GM21529 (cell line): ENCODE data around the gene LYPLA2.

Source experiments
- ATAC-seq: cut with Tn5 transposase; IDR thresholded peaks from one replicate; pipeline ENCODE4 v1.9.1; 2021; ENCODE audit not compliant: unreplicated experiment

LYPLA2 gene

GRCh38 chr1:23790696-23791515, at the start of gene LYPLA2:
Gene LYPLA2 (plus strand): TSS chr1:23791145. CDS start chr1:23792683, 1,538 bp downstream.
- ATAC-seq, result peak; percentile 74

- no peak for ATAC-seq
Observed at GRCh38 chr1:23741609-23742008, 49.3 kb upstream of the LYPLA2 start.

GRCh38 chr1:23742670-23743286, 48.2 kb upstream of the LYPLA2 start:
- peak; percentile 27 for ATAC-seq

DNA sequence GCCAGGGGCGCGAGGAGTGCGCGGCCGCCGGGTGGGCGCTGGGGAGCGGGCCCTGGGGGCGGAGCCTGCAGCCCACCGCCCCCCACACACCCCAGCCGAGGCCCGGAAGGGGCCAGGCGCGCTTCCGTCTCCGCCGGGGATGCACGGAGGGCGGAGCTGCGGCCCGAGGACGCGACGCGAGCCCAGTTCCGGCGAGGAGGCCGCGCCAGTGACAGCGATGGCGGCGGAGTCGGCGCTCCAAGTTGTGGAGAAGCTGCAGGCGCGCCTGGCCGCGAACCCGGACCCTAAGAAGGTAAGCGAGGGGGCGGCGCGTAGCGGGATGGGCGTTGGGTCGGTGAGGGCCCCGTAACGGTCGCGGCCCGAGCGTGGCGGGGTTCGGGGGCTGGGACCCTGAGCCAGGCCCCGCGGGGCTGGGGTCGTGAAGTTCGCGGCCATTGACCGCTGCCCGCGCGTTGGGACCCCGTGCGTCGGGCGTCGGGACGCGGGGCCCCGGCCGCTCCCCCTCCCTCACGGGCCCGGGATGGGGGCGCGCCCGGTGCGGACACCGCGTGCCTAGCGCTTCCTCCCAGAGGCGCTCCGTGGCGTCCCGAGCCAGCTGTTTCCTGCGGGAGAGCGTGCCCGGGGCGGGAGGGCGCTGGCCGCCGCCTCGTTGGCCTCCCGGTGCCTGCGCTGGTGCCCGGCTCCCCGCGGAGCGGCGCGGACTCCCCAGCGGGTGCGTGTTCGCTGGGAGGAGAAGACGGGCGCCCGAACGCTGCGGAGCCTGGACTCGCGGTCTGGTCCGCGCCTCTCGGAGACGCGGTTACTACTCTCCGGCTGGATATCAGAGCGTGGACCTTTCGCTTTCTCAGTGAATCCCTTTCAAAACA, 47.4 kb upstream of the LYPLA2 start, which contains the start of gene ELOA:
Gene ELOA (plus strand): TSS at position 185 of the 866 bp plus-strand sequence. CDS start 33 bp downstream, at position 218.
- peak; percentile 70 for ATAC-seq

DNA sequence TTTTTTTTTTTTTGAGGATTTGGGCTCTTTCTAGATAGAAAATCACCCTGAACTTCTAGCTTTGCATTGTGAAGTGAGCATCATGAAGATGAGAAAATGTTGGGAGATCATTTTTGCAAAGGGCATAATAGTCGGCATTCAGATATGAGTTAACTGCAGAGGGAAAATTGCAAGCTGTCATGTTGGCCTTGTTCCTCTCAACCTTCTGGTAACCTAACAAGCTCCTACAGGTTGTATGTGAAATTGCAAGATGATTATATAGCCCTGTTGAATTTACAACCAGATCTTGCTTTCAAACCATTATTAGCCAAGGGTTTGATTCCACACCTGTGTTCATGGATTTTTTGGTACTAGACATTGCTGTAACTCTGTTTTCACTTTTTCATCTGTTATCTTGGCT, 45.4 kb upstream of the LYPLA2 start:
- ATAC-seq, result no peak

- no peak for ATAC-seq
Observed at GRCh38 chr1:23748016-23748415, 42.9 kb upstream of the LYPLA2 start.

DNA sequence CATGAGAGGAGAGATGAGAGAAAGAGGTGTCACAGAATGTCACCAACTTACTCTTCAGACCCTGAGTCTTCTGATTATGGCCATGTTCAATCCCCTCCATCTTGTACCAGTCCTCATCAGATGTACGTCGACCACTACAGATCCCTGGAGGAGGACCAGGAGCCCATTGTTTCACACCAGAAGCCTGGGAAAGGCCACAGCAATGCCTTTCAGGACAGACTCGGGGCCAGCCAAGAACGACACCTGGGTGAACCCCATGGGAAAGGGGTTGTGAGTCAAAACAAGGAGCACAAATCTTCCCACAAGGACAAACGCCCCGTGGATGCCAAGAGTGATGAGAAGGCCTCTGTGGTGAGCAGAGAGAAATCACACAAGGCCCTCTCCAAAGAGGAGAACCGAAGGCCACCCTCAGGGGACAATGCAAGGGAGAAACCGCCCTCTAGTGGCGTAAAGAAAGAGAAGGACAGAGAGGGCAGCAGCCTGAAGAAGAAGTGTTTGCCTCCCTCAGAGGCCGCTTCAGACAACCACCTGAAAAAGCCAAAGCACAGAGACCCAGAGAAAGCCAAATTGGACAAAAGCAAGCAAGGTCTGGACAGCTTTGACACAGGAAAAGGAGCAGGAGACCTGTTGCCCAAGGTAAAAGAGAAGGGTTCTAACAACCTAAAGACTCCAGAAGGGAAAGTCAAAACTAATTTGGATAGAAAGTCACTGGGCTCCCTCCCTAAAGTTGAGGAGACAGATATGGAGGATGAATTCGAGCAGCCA, 39.7 kb upstream of the LYPLA2 start:
- no peak for ATAC-seq

DNA sequence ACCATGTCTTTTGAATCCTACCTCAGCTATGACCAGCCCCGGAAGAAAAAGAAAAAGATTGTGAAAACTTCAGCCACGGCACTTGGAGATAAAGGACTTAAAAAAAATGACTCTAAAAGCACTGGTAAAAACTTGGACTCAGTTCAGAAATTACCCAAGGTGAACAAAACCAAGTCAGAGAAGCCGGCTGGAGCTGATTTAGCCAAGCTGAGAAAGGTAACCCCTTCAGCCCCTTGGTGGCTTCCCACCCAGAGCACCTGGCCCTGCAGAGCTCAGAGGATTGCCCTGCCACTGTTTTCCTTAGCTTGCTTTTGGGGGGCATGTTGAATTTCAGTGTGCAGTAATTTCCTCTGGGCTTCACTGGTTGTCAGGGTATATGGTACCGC, 39.1 kb upstream of the LYPLA2 start:
- ATAC-seq, result no peak

GRCh38 chr1:23752909-23753308, 38.0 kb upstream of the LYPLA2 start:
- ATAC-seq, result no peak

DNA sequence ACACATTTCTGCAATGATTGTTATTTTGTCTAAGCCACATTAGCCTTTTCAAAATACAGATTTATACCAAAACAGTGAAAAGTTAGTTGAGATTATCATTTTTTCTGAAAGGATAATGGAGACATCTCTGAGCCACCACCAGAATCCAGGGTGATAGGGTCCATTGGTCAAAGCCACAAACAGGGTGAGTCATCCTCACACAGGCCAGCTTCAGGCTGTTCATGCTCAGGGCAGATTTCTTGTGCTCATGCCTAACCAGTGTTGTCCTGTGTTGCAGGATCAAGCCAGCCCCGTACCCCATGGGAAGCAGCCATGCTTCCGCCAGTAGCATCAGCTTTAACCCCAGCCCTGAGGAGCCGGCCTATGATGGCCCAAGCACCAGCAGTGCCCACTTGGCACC, 34.3 kb upstream of the LYPLA2 start:
- ATAC-seq, result no peak

DNA sequence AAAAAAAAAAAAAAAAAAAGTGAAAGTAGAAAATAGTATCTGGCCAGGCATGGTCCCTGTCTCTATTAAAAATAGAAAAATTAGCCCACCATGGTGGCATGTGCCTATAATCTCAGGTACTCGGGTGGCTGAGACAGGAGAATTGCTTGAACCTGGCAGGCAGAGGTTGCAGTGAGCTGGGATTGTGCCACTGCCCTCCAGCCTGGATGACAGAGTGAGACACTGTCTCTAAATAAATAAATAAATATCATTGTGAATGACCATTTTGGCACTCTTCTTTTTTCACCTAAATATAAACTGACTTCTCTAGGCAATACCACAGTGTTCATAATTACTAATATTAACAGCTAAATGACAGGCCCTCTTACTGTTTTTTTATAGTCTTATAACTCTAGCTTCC, 33.1 kb upstream of the LYPLA2 start:
- no peak for ATAC-seq

DNA sequence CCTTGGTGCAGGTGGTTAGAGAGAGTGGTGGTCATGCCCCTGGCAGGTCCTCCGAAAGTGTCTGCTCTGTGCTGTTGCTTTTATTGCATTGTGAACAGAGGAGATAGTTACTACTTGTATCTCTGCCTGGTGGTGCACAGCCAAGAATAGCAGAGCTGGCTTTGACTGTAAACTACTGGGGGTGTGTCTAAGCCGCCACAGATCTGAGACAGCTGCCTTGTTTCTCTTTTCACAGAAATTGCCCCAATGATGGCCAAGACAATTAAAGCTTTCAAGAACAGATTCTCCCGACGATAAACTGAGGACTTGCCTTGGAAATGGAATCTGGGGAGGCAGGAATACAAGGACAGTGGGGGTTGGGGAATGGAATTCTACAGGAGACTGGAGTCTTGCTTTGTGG, 31.7 kb upstream of the LYPLA2 start:
- ATAC-seq, result no peak

- no peak for ATAC-seq
Observed at GRCh38 chr1:23763041-23763577, 27.8 kb upstream of the LYPLA2 start.

DNA sequence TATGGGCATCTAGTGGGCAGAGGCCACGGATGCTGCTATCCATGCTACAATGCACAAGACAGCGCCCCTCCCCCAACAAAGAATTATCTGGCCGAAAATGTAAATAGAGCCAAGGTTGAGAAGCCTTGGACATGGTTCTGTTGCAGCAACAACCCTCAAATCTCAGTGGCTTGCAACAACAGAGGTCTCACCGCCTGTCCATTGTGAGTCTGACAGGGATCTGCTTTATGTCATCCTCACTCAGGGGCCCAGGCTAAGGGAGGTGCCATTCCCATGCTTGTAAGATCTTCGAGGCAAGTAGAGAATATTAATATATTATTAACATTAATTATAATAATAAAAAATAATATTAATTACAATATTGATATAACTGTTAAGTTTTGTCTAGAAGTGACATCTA, 22.2 kb upstream of the LYPLA2 start:
- ATAC-seq, result no peak

- ATAC-seq, result peak; percentile 63
Observed at GRCh38 chr1:23772049-23772853, 18.7 kb upstream of the LYPLA2 start.

DNA sequence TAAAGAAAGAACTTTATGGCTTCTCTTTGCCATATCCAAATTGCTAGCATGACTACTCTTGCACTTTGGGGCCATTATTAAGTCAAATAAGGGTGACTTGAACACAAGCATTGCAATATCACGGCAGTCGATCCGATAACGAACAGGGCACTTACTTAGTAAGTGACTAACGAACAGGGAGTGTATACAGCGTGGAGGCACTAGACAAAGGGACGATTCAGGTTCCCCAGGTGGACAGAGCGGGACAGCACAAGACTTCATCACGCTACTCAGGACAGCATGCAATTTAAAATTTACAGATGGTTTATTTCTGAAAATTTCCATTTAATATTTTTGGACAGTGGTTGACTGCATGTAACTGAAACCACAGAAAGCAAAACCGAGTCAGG, 18.1 kb upstream of the LYPLA2 start:
- no peak for ATAC-seq

DNA sequence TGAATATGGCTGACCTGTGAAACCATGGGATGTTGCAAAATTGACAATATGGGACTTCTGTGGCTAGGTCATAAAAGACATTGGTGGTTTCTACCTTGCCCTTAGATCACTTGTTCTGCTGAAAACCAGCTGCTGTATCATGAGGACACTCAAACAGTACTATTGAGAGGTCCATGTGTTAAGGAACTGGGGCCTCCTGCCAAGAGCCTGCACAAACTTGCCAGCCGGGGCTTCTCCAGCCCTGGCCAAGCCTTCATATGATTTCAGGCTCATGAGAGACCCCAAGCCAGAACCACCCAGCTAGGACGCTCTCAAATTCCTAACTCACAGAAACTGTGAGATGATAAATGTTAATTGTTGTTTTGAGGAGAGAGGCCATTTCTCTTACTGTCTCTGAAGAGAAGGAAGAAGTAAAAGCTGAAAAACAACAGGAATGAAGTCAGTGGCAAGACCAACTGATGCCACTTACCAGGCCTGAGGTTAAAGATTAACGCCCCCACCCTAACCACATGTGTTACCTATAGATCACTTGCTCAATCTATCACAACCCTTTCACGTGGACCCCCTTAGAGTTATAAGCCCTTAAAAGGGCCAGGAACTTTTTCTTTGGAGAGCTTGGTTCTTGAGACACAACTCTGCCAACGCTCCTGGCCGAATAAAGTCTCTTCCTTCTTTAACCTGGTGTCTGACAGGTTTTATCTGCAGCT, 16.6 kb upstream of the LYPLA2 start:
- ATAC-seq, result no peak

DNA sequence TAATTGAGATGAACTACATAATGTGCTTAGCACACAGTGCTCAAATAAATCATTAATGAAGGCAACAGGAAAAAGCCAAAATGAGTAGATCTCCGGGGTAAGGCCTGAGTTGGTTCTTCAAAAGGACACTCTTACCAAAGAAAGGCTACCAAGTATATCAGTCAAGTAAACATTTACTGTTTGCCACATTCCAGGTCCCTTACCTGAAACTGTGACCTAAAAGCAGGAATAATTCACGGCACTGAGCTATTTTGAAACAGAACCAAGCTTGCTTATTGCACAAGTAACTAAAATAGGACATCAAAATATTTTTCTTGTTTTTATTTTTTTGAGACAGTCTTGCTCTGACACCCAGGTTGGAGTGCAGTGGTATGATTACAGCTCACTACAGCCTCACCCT, 14.7 kb upstream of the LYPLA2 start:
- no peak for ATAC-seq
